BE2C (cell line): ENCODE measurements around the gene ITPK1.

Source experiments
- DNase-seq: peaks from one replicate; pipeline ENCODE4 v3.0.0-alpha.2; 2020
- H3K27me3 ChIP-seq: fragments of 250-450 bp; sonication (Bioruptor Pico); 2 replicates; pipeline ENCODE4 v1.5.1; 2020; ENCODE audit warnings: mild to moderate bottlenecking
- H3K36me3 ChIP-seq: fragments of 250-450 bp; sonication (Bioruptor Pico); 2 replicates; pipeline ENCODE4 v1.5.1; 2020; ENCODE audit warnings: mild to moderate bottlenecking
- H3K4me1 ChIP-seq: fragments of 250-450 bp; sonication (Bioruptor Pico); 2 replicates; pipeline ENCODE4 v1.5.1; 2020
- H3K4me3 ChIP-seq: 2 replicates; pipeline ENCODE4 v1.5.1; 2011; ENCODE audit warnings: low read depth, low read length
- H3K9me3 ChIP-seq: fragments of 250-450 bp; sonication (Bioruptor Pico); 2 replicates; pipeline ENCODE4 v1.5.1; 2020
- CTCF ChIP-seq: IDR thresholded peaks from 2 replicates; pipeline ENCODE4 v1.5.1; 2012; ENCODE audit warnings: mild to moderate bottlenecking, low read depth, low read length

The ITPK1 gene

GRCh38 chr14:92969871-92970270 is 145.9 kb downstream of the ITPK1 start:
- no peak for DNase-seq
- Histone ChIP-seq H3K36me3 (no peaks in the 10 kb centered on the region), H3K27me3 (no peaks in the 10 kb centered on the region), H3K9me3 (no peaks in the 10 kb centered on the region; the same call in 1 of the 2 replicates), H3K4me1 (peaks cover 24% of the 10 kb centered on the region), H3K4me3 (no peak overlapping the region)
- no peak for TF ChIP-seq CTCF

- Histone ChIP-seq H3K4me3 (no peak overlapping the region), H3K9me3 (no peaks in the 10 kb centered on the region)
Observed at GRCh38 chr14:92969430-92969829, 146.3 kb downstream of the ITPK1 start.

GRCh38 chr14:92968291-92969020 is 147.3 kb downstream of the ITPK1 start:
- DNase-seq, result no peak
- H3K27me3 ChIP-seq, result no peaks in the 10 kb centered on the region
- peaks cover 24% of the 10 kb centered on the region for H3K4me1 ChIP-seq
- TF ChIP-seq CTCF, result no peak
- no peaks in the 10 kb centered on the region for H3K36me3 ChIP-seq
- no peaks in the 10 kb centered on the region for H3K9me3 ChIP-seq
- no peak overlapping the region for H3K4me3 ChIP-seq

More at GRCh38 chr14:92969430-92969829, 146.3 kb downstream of the ITPK1 start:
- no peak for DNase-seq
- TF ChIP-seq CTCF, result no peak
- Histone ChIP-seq H3K4me1 (peaks cover 24% of the 10 kb centered on the region), H3K36me3 (no peaks in the 10 kb centered on the region), H3K27me3 (no peaks in the 10 kb centered on the region)

GRCh38 chr14:92967346-92967926 is 148.3 kb downstream of the ITPK1 start:
- Histone ChIP-seq H3K4me3 (no peak overlapping the region), H3K9me3 (no peaks in the 10 kb centered on the region), H3K4me1 (peaks cover 17% of the 10 kb centered on the region), H3K27me3 (no peaks in the 10 kb centered on the region), H3K36me3 (no peaks in the 10 kb centered on the region; the same call in 1 of the 2 replicates)
- no peak for DNase-seq
- no peak for TF ChIP-seq CTCF

GRCh38 chr14:92965281-92965680 is 150.4 kb downstream of the ITPK1 start:
- DNase-seq, result no peak
- peaks cover 4% of the 10 kb centered on the region; the same call in 1 of the 2 replicates for H3K36me3 ChIP-seq
- H3K27me3 ChIP-seq, result no peaks in the 10 kb centered on the region
- H3K9me3 ChIP-seq, result no peaks in the 10 kb centered on the region
- peaks cover 22% of the 10 kb centered on the region for H3K4me1 ChIP-seq
- no peak overlapping the region for H3K4me3 ChIP-seq
- TF ChIP-seq CTCF, result no peak
